Activated CD8-positive, alpha-beta T cell treated with anti-CD3 and anti-CD28 coated beads, Interleukin-2, amount 10 ng/mL, durations not matched to agents 7 days and 5 days (primary cell): Measurements from ENCODE around the gene LDB2. TPM values are rescaled to one million over a fixed set of nuclear protein-coding genes. Genes with fewer than 3 reads are reported as not detected.

Experiments used
- ATAC-seq: fragments of 150-1000 bp; cut with Tn5 transposase; one replicate; pipeline ENCODE4 v1.10.0; 2021; ENCODE audit warnings: moderate library complexity
- CTCF ChIA-PET: fragments of 350-600 bp; sonication (Branson Sonifier 250); formaldehyde crosslinking; loops from one replicate; lab custom pipeline; 2021; ENCODE audit warnings: antibody characterized with exemption; lab: Charles Lee
- POLR2A ChIA-PET: fragments of 350-600 bp; sonication (Branson Sonifier 250); formaldehyde crosslinking; loops from one replicate; lab custom pipeline; 2021; ENCODE audit warnings: antibody characterized with exemption; lab: Charles Lee
- DNase-seq: peaks from one replicate; pipeline ENCODE4 v3.0.0-alpha.2; 2020
- H3K27ac Mint-ChIP-seq: one replicate; pipeline ENCODE4 v1.8.0; 2021; ENCODE audit warnings: mild to moderate bottlenecking, mixed read lengths
- H3K27me3 Mint-ChIP-seq: one replicate; pipeline ENCODE4 v1.8.0; 2021; ENCODE audit warnings: low read depth, mixed read lengths
- H3K36me3 Mint-ChIP-seq: one replicate; pipeline ENCODE4 v1.8.0; 2021; ENCODE audit warnings: low read depth, mixed read lengths
- H3K4me1 Mint-ChIP-seq: one replicate; pipeline ENCODE4 v1.8.0; 2021; ENCODE audit warnings: low read depth, mixed read lengths
- H3K4me3 Mint-ChIP-seq: one replicate; pipeline ENCODE4 v1.8.0; 2021; ENCODE audit warnings: mild to moderate bottlenecking, mixed read lengths
- H3K9me3 Mint-ChIP-seq: one replicate; pipeline ENCODE4 v1.8.0; 2022; ENCODE audit warnings: mixed read lengths; ENCODE audit not compliant: insufficient read depth
- total RNA-seq, 2 experiments: library from RNA; stranded (reverse); gene quantifications; one replicate each; pipeline ENCODE4 v1.2.3, GENCODE V29; 2021

The LDB2 gene
- total RNA-seq, 2 experiments from 2014 or later, result not detected

GRCh38 chr4:16881151-16881884 lies 17.1 kb downstream of the LDB2 start:
- Mint-ChIP-seq H3K4me3 (no peak overlapping the region), H3K36me3 (no peaks in the 10 kb centered on the region), H3K9me3 (peaks cover 11% of the 10 kb centered on the region), H3K27me3 (no peaks in the 10 kb centered on the region), H3K4me1 (peaks cover 10% of the 10 kb centered on the region), H3K27ac (no peak overlapping the region)
- ChIA-PET POLR2A (no interaction called here), CTCF (interaction anchor here (2.2 kb wide), 1 partner anchor 35 kb away, joined by 11 read pairs; no protein-coding TSS in a partner anchor)
- DNase-seq (no peak), ATAC-seq (no peak)

GRCh38 chr4:16875487-16875886 lies 23.0 kb downstream of the LDB2 start:
- Mint-ChIP-seq H3K4me1 (no peaks in the 10 kb centered on the region), H3K27ac (no peak overlapping the region), H3K36me3 (no peaks in the 10 kb centered on the region), H3K9me3 (peaks cover 7% of the 10 kb centered on the region), H3K4me3 (no peak overlapping the region), H3K27me3 (peaks cover 4% of the 10 kb centered on the region)
- CTCF ChIA-PET, result interaction anchor here (0.6 kb wide), 1 partner anchor 10 kb away, joined by 3 read pairs; no protein-coding TSS in a partner anchor
- DNase-seq (no peak), ATAC-seq (no peak)
- POLR2A ChIA-PET, result no interaction called here

GRCh38 chr4:16869594-16870245 lies 28.7 kb downstream of the LDB2 start:
- ATAC-seq (no peak), DNase-seq (no peak)
- Mint-ChIP-seq H3K36me3 (no peaks in the 10 kb centered on the region), H3K27me3 (peaks cover 4% of the 10 kb centered on the region), H3K4me1 (no peaks in the 10 kb centered on the region), H3K4me3 (no peak overlapping the region), H3K27ac (no peak overlapping the region), H3K9me3 (no peaks in the 10 kb centered on the region)
- CTCF ChIA-PET, result no interaction called here
- POLR2A ChIA-PET, result no interaction called here

GRCh38 chr4:16868674-16869073 lies 29.8 kb downstream of the LDB2 start:
- Mint-ChIP-seq H3K27me3 (peaks cover under 1% of the 10 kb centered on the region), H3K27ac (no peak overlapping the region), H3K9me3 (no peaks in the 10 kb centered on the region), H3K4me3 (no peak overlapping the region), H3K36me3 (no peaks in the 10 kb centered on the region), H3K4me1 (no peaks in the 10 kb centered on the region)
- CTCF ChIA-PET, result no interaction called here
- POLR2A ChIA-PET, result no interaction called here
- ATAC-seq (no peak), DNase-seq (no peak)

- CTCF ChIA-PET, result no interaction called here
These were observed 30.6 kb downstream of the LDB2 start for GRCh38 chr4:16867827-16868226.

GRCh38 chr4:16866974-16867373 lies 31.5 kb downstream of the LDB2 start:
- H3K27ac Mint-ChIP-seq, result no peak overlapping the region
- no peaks in the 10 kb centered on the region for H3K4me1 Mint-ChIP-seq
- no peaks in the 10 kb centered on the region for H3K36me3 Mint-ChIP-seq
- no peak for ATAC-seq
- DNase-seq, result no peak
- no peak overlapping the region for H3K4me3 Mint-ChIP-seq
- CTCF ChIA-PET, result no interaction called here
- no peaks in the 10 kb centered on the region for H3K27me3 Mint-ChIP-seq
- no peaks in the 10 kb centered on the region for H3K9me3 Mint-ChIP-seq
- POLR2A ChIA-PET, result no interaction called here

More at GRCh38 chr4:16867827-16868226, 30.6 kb downstream of the LDB2 start:
- no peak for ATAC-seq
- no peaks in the 10 kb centered on the region for H3K9me3 Mint-ChIP-seq
- no peak overlapping the region for H3K27ac Mint-ChIP-seq
- H3K4me1 Mint-ChIP-seq, result no peaks in the 10 kb centered on the region
- H3K4me3 Mint-ChIP-seq, result no peak overlapping the region
- H3K36me3 Mint-ChIP-seq, result no peaks in the 10 kb centered on the region
- no peaks in the 10 kb centered on the region for H3K27me3 Mint-ChIP-seq
- POLR2A ChIA-PET, result no interaction called here
- no peak for DNase-seq

GRCh38 chr4:16865897-16866283 lies 32.6 kb downstream of the LDB2 start:
- Mint-ChIP-seq H3K27me3 (no peaks in the 10 kb centered on the region), H3K4me3 (no peak overlapping the region), H3K4me1 (no peaks in the 10 kb centered on the region), H3K27ac (no peak overlapping the region), H3K36me3 (no peaks in the 10 kb centered on the region), H3K9me3 (no peaks in the 10 kb centered on the region)
- DNase-seq, result no peak
- no peak for ATAC-seq
- ChIA-PET CTCF (no interaction called here), POLR2A (no interaction called here)

GRCh38 chr4:16865209-16865896 lies 33.1 kb downstream of the LDB2 start:
- no peak for DNase-seq
- no peaks in the 10 kb centered on the region for H3K27me3 Mint-ChIP-seq
- H3K4me1 Mint-ChIP-seq, result no peaks in the 10 kb centered on the region
- no peak overlapping the region for H3K27ac Mint-ChIP-seq
- CTCF ChIA-PET, result interaction anchor here (0.8 kb wide), 1 partner anchor 52 kb away, joined by 4 read pairs; no protein-coding TSS in a partner anchor
- POLR2A ChIA-PET, result no interaction called here
- no peaks in the 10 kb centered on the region for H3K9me3 Mint-ChIP-seq
- H3K4me3 Mint-ChIP-seq, result no peak overlapping the region
- ATAC-seq, result no peak
- H3K36me3 Mint-ChIP-seq, result no peaks in the 10 kb centered on the region

- Mint-ChIP-seq H3K36me3 (no peaks in the 10 kb centered on the region), H3K27ac (no peak overlapping the region), H3K4me3 (no peak overlapping the region), H3K4me1 (no peaks in the 10 kb centered on the region), H3K9me3 (no peaks in the 10 kb centered on the region), H3K27me3 (no peaks in the 10 kb centered on the region)
- no peak for DNase-seq
- ChIA-PET CTCF (no interaction called here), POLR2A (no interaction called here)
- ATAC-seq, result no peak
These were observed 34.2 kb downstream of the LDB2 start for GRCh38 chr4:16864199-16864598.

GRCh38 chr4:16862697-16863096 lies 35.7 kb downstream of the LDB2 start:
- CTCF ChIA-PET, result interaction anchor here (0.7 kb wide), 1 partner anchor 14 kb away, joined by 3 read pairs; no protein-coding TSS in a partner anchor

GRCh38 chr4:16860516-16860915 lies 37.9 kb downstream of the LDB2 start:
- DNase-seq, result no peak
- POLR2A ChIA-PET, result no interaction called here
- Mint-ChIP-seq H3K36me3 (no peaks in the 10 kb centered on the region), H3K27me3 (no peaks in the 10 kb centered on the region), H3K27ac (no peak overlapping the region), H3K4me3 (no peak overlapping the region), H3K9me3 (no peaks in the 10 kb centered on the region), H3K4me1 (no peaks in the 10 kb centered on the region)
- CTCF ChIA-PET, result no interaction called here
- no peak for ATAC-seq

More at GRCh38 chr4:16862697-16863096, 35.7 kb downstream of the LDB2 start:
- DNase-seq (no peak), ATAC-seq (no peak)
- Mint-ChIP-seq H3K9me3 (no peaks in the 10 kb centered on the region), H3K4me1 (no peaks in the 10 kb centered on the region), H3K36me3 (no peaks in the 10 kb centered on the region), H3K27me3 (no peaks in the 10 kb centered on the region), H3K4me3 (no peak overlapping the region), H3K27ac (no peak overlapping the region)
- POLR2A ChIA-PET, result no interaction called here

GRCh38 chr4:16859031-16859430 lies 39.4 kb downstream of the LDB2 start:
- no peak overlapping the region for H3K4me3 Mint-ChIP-seq
- ATAC-seq, result no peak
- H3K36me3 Mint-ChIP-seq, result no peaks in the 10 kb centered on the region
- H3K4me1 Mint-ChIP-seq, result no peaks in the 10 kb centered on the region
- no peak for DNase-seq
- H3K9me3 Mint-ChIP-seq, result no peaks in the 10 kb centered on the region
- H3K27ac Mint-ChIP-seq, result no peak overlapping the region
- ChIA-PET CTCF (no interaction called here), POLR2A (no interaction called here)
- H3K27me3 Mint-ChIP-seq, result no peaks in the 10 kb centered on the region
